ENCODE data around the gene TRPM3.
"Not testable (repeated sequence)": the region's sequence is repeated elsewhere in the genome, so short reads cannot be mapped to it uniquely, and the experiment has no call there.

The TRPM3 gene

GRCh38 chr9:70988551-70988950 lies 132.9 kb downstream of the TRPM3 start:
- no peak for DNase-seq

GRCh38 chr9:70987986-70988385 lies 133.4 kb downstream of the TRPM3 start:
- no peak for DNase-seq

GRCh38 chr9:70986984-70987383 lies 134.4 kb downstream of the TRPM3 start:
- DNase-seq = no peak

GRCh38 chr9:70983723-70984295 lies 137.6 kb downstream of the TRPM3 start:
- no peak for DNase-seq

- DNase-seq = no peak
Measured at GRCh38 chr9:70981312-70981711, 140.1 kb downstream of the TRPM3 start.

GRCh38 chr9:70979966-70980365 lies 141.5 kb downstream of the TRPM3 start:
- DNase-seq = peak; percentile 32

GRCh38 chr9:70978085-70978484 lies 143.3 kb downstream of the TRPM3 start:
- no peak for DNase-seq

GRCh38 chr9:70975821-70976220 lies 145.6 kb downstream of the TRPM3 start:
- DNase-seq = no peak

GRCh38 chr9:70971723-70972122 lies 149.7 kb downstream of the TRPM3 start:
- no peak for DNase-seq

- not testable (repeated sequence) for DNase-seq
Measured at GRCh38 chr9:70966380-70966779, 155.0 kb downstream of the TRPM3 start.

- no peak for DNase-seq
Measured at GRCh38 chr9:70964861-70965260, 156.6 kb downstream of the TRPM3 start.

GRCh38 chr9:70963554-70963953 lies 157.9 kb downstream of the TRPM3 start:
- DNase-seq = no peak

GRCh38 chr9:70962761-70963440 lies 158.5 kb downstream of the TRPM3 start:
- no peak for DNase-seq

- no peak for DNase-seq
Measured at GRCh38 chr9:70959366-70959765, 162.1 kb downstream of the TRPM3 start.

GRCh38 chr9:70954596-70955143 lies 166.8 kb downstream of the TRPM3 start:
- DNase-seq = peak; percentile 27

- DNase-seq = peak; percentile 20
Measured at GRCh38 chr9:70954126-70954525, 167.3 kb downstream of the TRPM3 start.

- no peak for DNase-seq
Measured at GRCh38 chr9:70951749-70952727, 169.4 kb downstream of the TRPM3 start.

- no peak for DNase-seq
Measured at GRCh38 chr9:70950270-70950669, 171.2 kb downstream of the TRPM3 start.

GRCh38 chr9:70949239-70949638 lies 172.2 kb downstream of the TRPM3 start:
- DNase-seq = no peak

GRCh38 chr9:70948744-70949143 lies 172.7 kb downstream of the TRPM3 start:
- DNase-seq = no peak

- DNase-seq = peak; percentile 25
Measured at GRCh38 chr9:70947511-70947910, 173.9 kb downstream of the TRPM3 start.

GRCh38 chr9:70947086-70947485 lies 174.3 kb downstream of the TRPM3 start:
- no peak for DNase-seq

GRCh38 chr9:70945301-70945700 lies 176.1 kb downstream of the TRPM3 start:
- no peak for DNase-seq
